ENCODE measurements around the gene RBPJ. TPM values are rescaled to one million over a fixed set of nuclear protein-coding genes. Genes with fewer than 3 reads are reported as not detected.

Gene RBPJ
- total and polyA plus RNA-seq, 11 donors: 21.9 to 84.3 (median 37.5) TPM

DNA sequence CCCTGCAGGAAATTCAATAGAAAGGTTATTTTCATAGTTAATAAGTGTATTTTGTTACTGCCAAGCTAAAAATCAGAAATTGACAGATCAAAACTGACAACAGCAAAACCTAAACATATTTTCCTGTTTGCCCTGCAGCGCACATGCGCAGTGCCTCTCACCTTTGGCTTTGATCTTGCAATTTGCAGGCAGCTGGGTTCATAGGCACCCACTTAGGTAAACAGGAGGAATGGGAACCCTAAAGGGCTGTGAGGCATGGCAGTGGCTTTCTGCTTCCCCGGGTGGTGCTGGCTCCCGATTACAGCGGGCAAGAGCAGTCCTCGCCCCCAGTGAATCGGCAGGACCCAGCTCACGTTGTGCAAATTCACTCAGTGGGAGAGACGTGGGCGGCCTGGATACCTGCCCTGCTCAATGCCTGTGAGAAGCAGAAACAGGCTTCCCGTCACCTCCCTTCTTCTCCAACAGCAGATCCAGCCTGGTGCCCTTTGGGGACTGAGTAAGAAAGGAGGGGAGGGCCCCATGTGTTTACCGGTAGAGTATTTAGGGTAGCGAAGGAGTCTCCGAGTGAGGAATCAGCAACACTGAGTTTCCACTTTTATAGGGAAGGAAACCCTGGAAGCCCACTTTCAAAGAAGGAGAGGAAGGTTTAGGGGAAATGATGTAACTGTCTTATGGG lies 143.7 kb downstream of the RBPJ start:
- Histone ChIP-seq H3K27me3 (no peaks in the 10 kb centered on the region), H3K36me3 (no peaks in the 10 kb centered on the region), H3K9me3 (peaks cover 0 to 5% (median 0%) of the 10 kb centered on the region in 12 donors), H3K4me3 (no peak overlapping the region), H3K4me1 (no peaks in the 10 kb centered on the region), H3K27ac (no peak overlapping the region)
- intact Hi-C loops (cut with DNase I): loop anchor here in 3 of 10 donors (5.0 to 10.0 kb wide), 3 partner anchors 250 to 543 kb away; no protein-coding TSS in a partner anchor
- ATAC-seq (no peak), DNase-seq (no peak)
- 88 to 94% (median 92%) methylated on average over 14 of the region's 14 CpGs for WGBS, 4 donors
- no peak for TF ChIP-seq POLR2A (IDR thresholded peaks at IDR 0.05)
- TF ChIP-seq, protein P1, sequence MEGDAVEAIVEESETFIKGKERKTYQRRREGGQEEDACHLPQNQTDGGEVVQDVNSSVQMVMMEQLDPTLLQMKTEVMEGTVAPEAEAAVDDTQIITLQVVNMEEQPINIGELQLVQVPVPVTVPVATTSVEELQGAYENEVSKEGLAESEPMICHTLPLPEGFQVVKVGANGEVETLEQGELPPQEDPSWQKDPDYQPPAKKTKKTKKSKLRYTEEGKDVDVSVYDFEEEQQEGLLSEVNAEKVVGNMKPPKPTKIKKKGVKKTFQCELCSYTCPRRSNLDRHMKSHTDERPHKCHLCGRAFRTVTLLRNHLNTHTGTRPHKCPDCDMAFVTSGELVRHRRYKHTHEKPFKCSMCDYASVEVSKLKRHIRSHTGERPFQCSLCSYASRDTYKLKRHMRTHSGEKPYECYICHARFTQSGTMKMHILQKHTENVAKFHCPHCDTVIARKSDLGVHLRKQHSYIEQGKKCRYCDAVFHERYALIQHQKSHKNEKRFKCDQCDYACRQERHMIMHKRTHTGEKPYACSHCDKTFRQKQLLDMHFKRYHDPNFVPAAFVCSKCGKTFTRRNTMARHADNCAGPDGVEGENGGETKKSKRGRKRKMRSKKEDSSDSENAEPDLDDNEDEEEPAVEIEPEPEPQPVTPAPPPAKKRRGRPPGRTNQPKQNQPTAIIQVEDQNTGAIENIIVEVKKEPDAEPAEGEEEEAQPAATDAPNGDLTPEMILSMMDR (IDR thresholded peaks at IDR 0.05): no peak

DNA sequence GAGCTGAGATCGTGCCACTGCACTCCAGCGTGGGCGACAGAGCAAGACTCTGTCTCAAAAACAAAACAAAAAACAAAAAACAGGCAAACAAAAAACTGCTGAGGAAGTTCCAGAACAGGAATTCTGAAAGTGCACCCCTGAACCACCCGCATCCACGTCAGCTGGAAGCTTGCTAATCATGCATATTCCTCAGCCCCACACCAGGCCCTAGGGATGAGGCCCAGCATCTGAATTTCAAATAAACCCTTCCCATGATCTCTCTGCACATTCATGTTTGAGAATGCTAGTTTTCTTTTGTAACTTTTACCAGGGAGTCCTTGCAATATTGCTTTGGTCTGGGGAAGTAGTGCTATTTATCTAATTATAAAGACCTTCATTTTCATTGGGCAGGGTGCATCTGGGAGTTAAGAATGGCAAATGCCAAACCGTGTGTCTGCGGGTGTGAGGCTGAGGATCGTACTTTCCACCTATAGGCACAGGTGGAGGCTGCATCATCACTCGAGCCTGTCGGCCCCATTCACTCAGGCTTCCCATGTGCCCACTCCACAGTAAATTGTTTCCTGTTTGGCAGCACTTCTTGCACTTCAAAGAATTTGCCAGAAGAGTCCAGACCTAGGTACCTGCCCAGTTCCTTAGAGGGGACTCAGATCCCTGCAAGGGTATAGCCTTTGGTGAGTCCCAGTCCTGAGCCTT lies 145.9 kb downstream of the RBPJ start:
- H3K36me3 ChIP-seq: no peaks in the 10 kb centered on the region
- H3K4me1 ChIP-seq: no peaks in the 10 kb centered on the region
- DNase-seq (no peak), ATAC-seq (no peak)
- WGBS, 4 donors: 78 to 86% (median 83%) methylated on average over 10 of the region's 10 CpGs
- H3K27me3 ChIP-seq: no peaks in the 10 kb centered on the region
- no peak overlapping the region for H3K27ac ChIP-seq
- intact Hi-C loops (cut with DNase I): loop anchor here in 1 of 10 donors (10.0 kb wide), 1 partner anchor 248 kb away; no protein-coding TSS in a partner anchor
- H3K4me3 ChIP-seq: no peak overlapping the region
- H3K9me3 ChIP-seq: peaks cover 0 to 5% (median 0%) of the 10 kb centered on the region in 12 donors
- TF ChIP-seq, protein P1 (IDR thresholded peaks at IDR 0.05): no peak
- no peak for TF ChIP-seq POLR2A (IDR thresholded peaks at IDR 0.05)

DNA sequence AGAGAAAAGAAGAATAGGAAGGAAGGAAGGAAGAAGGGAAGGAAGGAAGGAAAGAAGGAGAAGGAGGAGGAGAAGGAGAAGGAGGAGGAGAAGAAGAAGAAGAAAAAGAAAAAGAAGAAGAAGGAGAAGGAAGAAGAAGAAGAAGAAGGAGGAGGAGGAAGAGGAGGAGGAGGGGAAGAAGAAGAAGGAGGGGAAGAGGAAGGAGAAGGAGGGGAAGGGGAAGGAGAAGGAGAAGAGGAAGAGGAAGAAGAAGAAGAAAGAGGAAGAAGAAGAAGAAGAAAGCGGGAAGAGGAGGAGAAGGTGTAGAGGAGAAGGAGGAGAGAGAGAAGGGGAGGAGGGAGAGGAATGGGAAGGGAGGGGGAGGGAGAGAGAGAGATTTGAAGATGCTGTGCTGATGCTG lies 146.9 kb downstream of the RBPJ start:
- intact Hi-C loops (cut with DNase I): loop anchor here in 1 of 10 donors (10.0 kb wide), 1 partner anchor 247 kb away; no protein-coding TSS in a partner anchor
- Histone ChIP-seq H3K9me3 (peaks cover 0 to 5% (median 0%) of the 10 kb centered on the region in 12 donors), H3K4me1 (no peaks in the 10 kb centered on the region), H3K4me3 (no peak overlapping the region), H3K27ac (no peak overlapping the region), H3K27me3 (no peaks in the 10 kb centered on the region), H3K36me3 (no peaks in the 10 kb centered on the region)
- 80 to 92% (median 89%) methylated on average over 1 of the region's 1 CpG for WGBS, 4 donors
- TF ChIP-seq POLR2A (IDR thresholded peaks at IDR 0.05): no peak
- TF ChIP-seq, protein P1 (IDR thresholded peaks at IDR 0.05): no peak
- ATAC-seq (no peak), DNase-seq (no peak)

DNA sequence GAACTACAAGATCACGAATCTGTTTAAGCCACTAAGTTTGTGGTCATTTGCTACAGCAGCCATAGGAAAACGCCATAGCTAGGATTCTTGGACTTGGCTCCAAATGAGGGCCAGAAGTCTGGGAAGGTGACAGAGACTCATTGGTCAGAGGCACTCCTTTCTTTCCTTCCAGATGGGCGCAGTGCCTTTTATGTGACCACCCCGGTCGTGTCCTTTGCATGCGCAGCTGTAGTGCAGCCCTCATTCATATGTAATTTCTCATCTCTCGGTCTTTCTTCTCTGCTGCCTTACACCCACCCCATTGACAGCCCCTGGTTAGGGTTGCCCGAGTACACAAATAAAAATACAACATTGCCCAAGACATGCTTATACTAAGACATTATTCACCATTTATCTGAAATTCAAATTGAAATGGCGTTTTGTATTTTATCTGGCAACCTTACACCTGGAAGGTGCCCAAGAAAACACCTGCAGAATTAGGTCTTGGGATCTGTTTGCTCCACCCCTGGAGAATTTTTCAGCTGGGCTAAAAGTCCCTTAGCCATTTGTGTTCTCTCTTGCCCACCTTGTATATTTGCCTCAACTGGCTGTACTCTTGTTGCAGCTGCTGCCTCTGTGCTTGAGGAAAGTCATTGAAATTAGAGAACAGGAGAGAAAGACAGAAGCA lies 147.6 kb downstream of the RBPJ start:
- no peaks in the 10 kb centered on the region for H3K4me1 ChIP-seq
- ATAC-seq: no peak
- no peaks in the 10 kb centered on the region for H3K36me3 ChIP-seq
- H3K27ac ChIP-seq: no peak overlapping the region
- no peak overlapping the region for H3K4me3 ChIP-seq
- H3K27me3 ChIP-seq: no peaks in the 10 kb centered on the region
- intact Hi-C loops (cut with DNase I): loop anchor here in 1 of 10 donors (10.0 kb wide), 1 partner anchor 246 kb away; no protein-coding TSS in a partner anchor
- H3K9me3 ChIP-seq: peaks cover 0 to 2% (median 0%) of the 10 kb centered on the region in 12 donors
- WGBS, 4 donors: 81 to 87% (median 83%) methylated on average over 9 of the region's 9 CpGs
- TF ChIP-seq POLR2A (IDR thresholded peaks at IDR 0.05): no peak
- TF ChIP-seq, protein P1 (IDR thresholded peaks at IDR 0.05): no peak
- no peak for DNase-seq
